Calu3 (cell line): ENCODE results near the gene MAPK7. TPM values are rescaled to one million over a fixed set of nuclear protein-coding genes. Genes with fewer than 3 reads are reported as not detected.

Experiments
- BruUV-seq: library from RNA; stranded (reverse); fragments of 400-500 nt; replicated peaks from 2 replicates; lab custom pipeline; 2021; lab: Mats Ljungman, UMichigan
- CTCF ChIA-PET: fragments of 300-600 bp; sonication (Branson Sonifier 250); formaldehyde crosslinking; loops from one replicate; lab custom pipeline; 2022; ENCODE audit warnings: antibody characterized with exemption; lab: Charles Lee
- DNase-seq: peaks from one replicate; pipeline ENCODE4 v3.0.0; 2022
- H3K27ac Mint-ChIP-seq: one replicate; pipeline ENCODE4 v1.8.0; 2022; ENCODE audit warnings: mixed read lengths; ENCODE audit not compliant: unreplicated experiment
- H3K27me3 Mint-ChIP-seq: one replicate; pipeline ENCODE4 v1.8.0; 2022; ENCODE audit warnings: mixed read lengths; ENCODE audit not compliant: unreplicated experiment
- H3K36me3 Mint-ChIP-seq: one replicate; pipeline ENCODE4 v1.8.0; 2022; ENCODE audit warnings: mild to moderate bottlenecking, moderate library complexity, mixed read lengths; ENCODE audit not compliant: insufficient read depth, unreplicated experiment
- H3K4me1 Mint-ChIP-seq: one replicate; pipeline ENCODE4 v1.8.0; 2022; ENCODE audit warnings: mild to moderate bottlenecking, low read depth, mixed read lengths; ENCODE audit not compliant: unreplicated experiment
- H3K4me3 Mint-ChIP-seq: one replicate; pipeline ENCODE4 v1.8.0; 2022; ENCODE audit warnings: mild to moderate bottlenecking, low read depth, moderate library complexity, mixed read lengths; ENCODE audit not compliant: unreplicated experiment
- H3K9me3 Mint-ChIP-seq: one replicate; pipeline ENCODE4 v1.8.0; 2022; ENCODE audit warnings: low read depth, mixed read lengths; ENCODE audit not compliant: unreplicated experiment
- intact Hi-C: fragments of 100-400 bp; cut with micrococcal nuclease; formaldehyde crosslinking; loops from one replicate; pipeline ENCODE4 v1.10.0; 2022; ENCODE audit not compliant: unreplicated experiment
- total RNA-seq: library from RNA; stranded (reverse); gene quantifications from 2 replicates; pipeline ENCODE4 v1.2.3, GENCODE V29; 2022
- TF ChIP-seq, protein P1 (sequence below): fragments of 200-600 bp; IDR thresholded peaks from one replicate; pipeline ENCODE4 v1.8.0; 2022; ENCODE audit warnings: antibody characterized with exemption; ENCODE audit not compliant: unreplicated experiment

Gene MAPK7
- total RNA-seq, 1 experiment from 2014 or later: 15.0 TPM

DNA sequence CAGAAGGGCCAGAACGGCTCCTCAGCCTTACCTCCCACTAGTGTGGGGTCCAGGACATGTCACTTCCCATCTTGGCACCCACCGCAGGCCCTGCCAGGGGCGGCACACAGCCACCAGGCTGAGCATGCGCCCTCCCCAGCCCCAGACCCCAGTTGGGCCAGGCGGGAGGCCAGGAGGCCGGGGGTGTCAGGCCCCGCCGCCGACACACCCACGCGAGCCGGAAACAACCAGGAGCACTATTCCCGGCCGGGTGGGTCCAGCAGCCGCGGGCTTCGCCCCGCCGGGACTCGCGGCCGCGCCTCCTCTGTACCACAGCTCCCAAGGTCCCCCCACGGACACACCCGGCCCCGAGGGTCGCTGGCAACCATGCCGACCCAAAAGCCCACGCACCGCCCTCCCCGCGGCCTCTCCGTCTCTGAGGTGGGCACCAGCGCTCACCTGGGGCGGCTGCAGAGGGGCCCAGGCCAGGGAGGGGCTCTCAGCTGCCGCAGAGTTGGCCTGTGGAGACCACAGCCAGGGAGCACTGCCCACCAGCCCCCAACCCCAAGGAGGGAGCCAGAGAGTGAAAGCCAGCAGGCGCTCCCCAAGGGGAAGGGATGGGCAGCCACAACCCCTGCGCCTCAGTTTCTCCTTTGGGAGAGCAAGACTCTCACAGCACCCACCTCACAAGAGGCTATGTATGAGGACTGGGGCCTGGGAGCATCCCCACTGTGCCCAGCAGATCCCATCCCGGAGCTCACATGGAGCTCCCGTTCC lies 33.8 kb upstream of the MAPK7 start:
- Mint-ChIP-seq H3K27me3 (no peaks in the 10 kb centered on the region), H3K4me1 (peaks cover 9% of the 10 kb centered on the region), H3K4me3 (no peak overlapping the region), H3K27ac (no peak overlapping the region), H3K36me3 (peaks cover 10% of the 10 kb centered on the region), H3K9me3 (no peaks in the 10 kb centered on the region)
- CTCF ChIA-PET: no interaction called here
- intact Hi-C loops: no loop called here
- TF ChIP-seq, protein P1, sequence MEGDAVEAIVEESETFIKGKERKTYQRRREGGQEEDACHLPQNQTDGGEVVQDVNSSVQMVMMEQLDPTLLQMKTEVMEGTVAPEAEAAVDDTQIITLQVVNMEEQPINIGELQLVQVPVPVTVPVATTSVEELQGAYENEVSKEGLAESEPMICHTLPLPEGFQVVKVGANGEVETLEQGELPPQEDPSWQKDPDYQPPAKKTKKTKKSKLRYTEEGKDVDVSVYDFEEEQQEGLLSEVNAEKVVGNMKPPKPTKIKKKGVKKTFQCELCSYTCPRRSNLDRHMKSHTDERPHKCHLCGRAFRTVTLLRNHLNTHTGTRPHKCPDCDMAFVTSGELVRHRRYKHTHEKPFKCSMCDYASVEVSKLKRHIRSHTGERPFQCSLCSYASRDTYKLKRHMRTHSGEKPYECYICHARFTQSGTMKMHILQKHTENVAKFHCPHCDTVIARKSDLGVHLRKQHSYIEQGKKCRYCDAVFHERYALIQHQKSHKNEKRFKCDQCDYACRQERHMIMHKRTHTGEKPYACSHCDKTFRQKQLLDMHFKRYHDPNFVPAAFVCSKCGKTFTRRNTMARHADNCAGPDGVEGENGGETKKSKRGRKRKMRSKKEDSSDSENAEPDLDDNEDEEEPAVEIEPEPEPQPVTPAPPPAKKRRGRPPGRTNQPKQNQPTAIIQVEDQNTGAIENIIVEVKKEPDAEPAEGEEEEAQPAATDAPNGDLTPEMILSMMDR: no peak
- BruUV-seq: no TSS peak
- no peak for DNase-seq

DNA sequence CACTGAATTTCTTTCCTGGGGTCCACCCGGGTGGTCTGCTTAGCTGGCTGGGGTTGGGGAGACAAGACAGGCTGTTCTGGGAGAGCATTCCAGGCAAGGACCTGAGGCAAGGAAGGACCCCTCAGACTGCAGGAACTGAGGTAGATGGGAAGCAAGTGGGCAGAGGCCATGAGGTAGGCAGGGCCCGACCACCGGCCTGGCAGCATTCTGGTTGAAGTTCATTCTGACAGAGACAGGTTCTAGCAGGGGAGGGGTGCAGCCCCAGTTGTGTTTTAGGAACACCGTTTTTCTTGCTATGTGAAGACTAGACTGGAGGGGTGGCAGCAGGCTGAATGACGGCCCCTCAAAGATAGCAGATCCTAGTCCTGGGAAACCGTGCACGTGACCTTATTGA lies 33.2 kb upstream of the MAPK7 start:
- peaks cover 14% of the 10 kb centered on the region for H3K36me3 Mint-ChIP-seq
- no peak overlapping the region for H3K4me3 Mint-ChIP-seq
- CTCF ChIA-PET: no interaction called here

DNA sequence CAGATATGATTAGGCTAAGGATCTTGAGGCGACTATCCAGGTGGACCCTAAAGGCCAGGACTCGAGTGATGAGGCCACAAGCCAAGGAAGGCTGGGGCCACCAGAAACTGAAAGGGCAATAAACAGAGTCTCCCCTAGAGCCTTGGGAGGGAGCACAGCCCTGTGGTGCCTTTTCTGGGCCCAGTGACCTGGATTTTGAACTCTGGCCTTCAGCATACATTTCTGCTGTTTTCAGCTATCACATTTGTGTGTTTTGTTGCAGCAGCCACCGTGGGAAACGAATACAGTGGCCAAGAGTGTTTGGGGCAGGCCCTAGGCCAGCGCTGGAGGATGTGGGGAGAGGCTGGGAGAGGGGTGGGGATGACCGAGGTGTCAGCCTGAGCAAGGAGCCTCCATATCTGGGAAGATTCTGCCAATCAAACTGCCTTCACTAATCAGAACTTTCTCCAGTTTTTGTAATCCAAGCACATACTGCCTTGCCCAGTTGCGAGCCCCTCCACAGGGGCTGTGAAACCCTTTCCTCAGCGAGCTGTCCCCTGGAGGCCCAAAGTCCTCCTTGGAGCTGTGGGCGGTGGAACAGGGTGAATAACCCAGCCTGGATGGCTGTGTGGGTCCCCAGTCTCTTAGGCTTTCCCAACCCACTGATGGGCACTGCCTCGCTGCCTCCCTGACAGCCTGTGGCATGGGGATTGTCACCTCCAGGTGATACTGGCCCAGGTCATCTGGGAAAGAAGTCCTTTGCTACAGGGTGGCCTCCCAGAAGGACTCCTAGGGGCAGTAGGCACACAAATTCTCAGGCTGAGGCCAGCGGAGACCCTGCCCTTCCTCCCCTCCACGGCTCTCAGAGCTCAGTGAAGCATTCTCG lies 32.6 kb upstream of the MAPK7 start:
- H3K4me3 Mint-ChIP-seq: no peak overlapping the region
- CTCF ChIA-PET: no interaction called here
- no TSS peak for BruUV-seq
- peaks cover 9% of the 10 kb centered on the region for H3K4me1 Mint-ChIP-seq
- intact Hi-C loops: no loop called here
- TF ChIP-seq, protein P1: no peak
- peaks cover 14% of the 10 kb centered on the region for H3K36me3 Mint-ChIP-seq
- no peaks in the 10 kb centered on the region for H3K9me3 Mint-ChIP-seq
- no peaks in the 10 kb centered on the region for H3K27me3 Mint-ChIP-seq
- no peak for DNase-seq
- no peak overlapping the region for H3K27ac Mint-ChIP-seq

More for the DNA sequence above, 33.2 kb upstream of the MAPK7 start:
- Mint-ChIP-seq H3K4me1 (peaks cover 9% of the 10 kb centered on the region), H3K9me3 (no peaks in the 10 kb centered on the region), H3K27ac (no peak overlapping the region), H3K27me3 (no peaks in the 10 kb centered on the region)
- no TSS peak for BruUV-seq
- no peak for DNase-seq
- TF ChIP-seq, protein P1: no peak
- intact Hi-C loops: no loop called here

DNA sequence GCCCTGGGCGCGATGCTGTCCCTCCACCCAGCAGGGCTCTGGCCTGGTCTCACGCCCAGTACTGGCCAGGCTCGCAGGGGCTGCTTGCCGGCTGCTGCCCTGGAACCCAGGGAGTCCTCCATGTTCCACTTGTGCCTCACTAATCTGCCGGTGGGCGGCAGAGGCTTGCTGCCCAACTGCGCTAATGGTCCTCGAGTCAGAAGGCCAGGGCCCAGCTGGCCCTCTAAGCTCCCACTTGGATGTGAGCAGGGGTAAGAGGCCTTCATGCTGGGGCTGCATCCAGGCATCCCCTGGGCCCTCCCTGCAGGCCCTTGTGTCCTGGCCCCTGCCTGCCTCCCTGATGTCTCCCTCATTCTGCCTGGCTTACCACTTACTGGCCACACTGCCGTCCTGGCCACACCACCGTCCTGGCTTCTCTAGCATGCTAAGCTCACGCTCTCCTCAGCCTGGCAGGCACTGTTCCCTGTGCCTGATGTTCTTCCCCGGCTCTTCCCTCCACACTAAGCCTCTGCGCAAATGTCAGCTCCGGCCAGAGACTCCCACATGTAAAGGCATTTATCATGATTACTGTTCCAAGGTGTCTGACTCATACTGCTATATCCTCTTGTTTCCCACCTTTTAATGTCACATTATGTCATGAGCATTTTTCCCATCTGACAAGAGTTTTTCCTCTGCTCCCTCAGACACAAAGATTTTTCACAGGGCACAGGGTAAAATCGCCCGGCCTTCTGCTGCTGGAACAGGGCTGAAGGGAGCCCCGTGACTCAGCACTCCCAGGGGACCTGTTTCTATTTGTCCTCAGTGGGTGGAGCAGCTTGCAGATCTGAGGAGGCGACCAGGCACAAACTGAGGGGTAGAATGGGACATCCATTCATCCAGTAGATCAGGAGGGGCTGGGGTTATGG lies 31.7 kb upstream of the MAPK7 start:
- intact Hi-C loops: no loop called here
- Mint-ChIP-seq H3K9me3 (no peaks in the 10 kb centered on the region), H3K36me3 (peaks cover 14% of the 10 kb centered on the region), H3K27ac (no peak overlapping the region), H3K27me3 (no peaks in the 10 kb centered on the region), H3K4me1 (peaks cover 9% of the 10 kb centered on the region), H3K4me3 (no peak overlapping the region)
- DNase-seq: no peak
- TF ChIP-seq, protein P1: no peak
- CTCF ChIA-PET: no interaction called here
- BruUV-seq: no TSS peak
